Thoracic aorta (tissue), 2 donors: Measurements from ENCODE around the gene PODN. TPM values are rescaled to one million over a fixed set of nuclear protein-coding genes. Genes with fewer than 3 reads are reported as not detected.

Experiments used
- ATAC-seq: fragments of 150-250 bp; one replicate; pipeline ENCODE4 v1.8.0; 2017; ENCODE audit warnings: low read depth; ENCODE audit not compliant: insufficient number of reproducible peaks, low FRiP score
- DNase-seq: peaks from one replicate; pipeline ENCODE4 v3.0.0-alpha.2; 2020; ENCODE audit warnings: low spot score
- H3K27ac ChIP-seq, 2 donors: fragments of 200-600 bp; sonication (generic); 1 replicate in 1 of 2; 2 replicates in 1 of 2; pipeline ENCODE4 v1.5.1; 2016; ENCODE audit warnings: mild to moderate bottlenecking in 2 of 2, moderate library complexity in 2 of 2
- H3K27me3 ChIP-seq: fragments of 200-600 bp; sonication (generic); replicated peaks from 2 replicates; pipeline ENCODE4 v1.6.0; 2016; ENCODE audit warnings: mild to moderate bottlenecking; ENCODE audit not compliant: insufficient read depth
- H3K36me3 ChIP-seq: fragments of 200-600 bp; sonication (generic); one replicate; pipeline ENCODE4 v1.5.1; 2016
- H3K4me1 ChIP-seq, 2 donors: fragments of 200-600 bp; sonication (generic); 1 replicate in 1 of 2; 2 replicates in 1 of 2; pipeline versions ENCODE4 v1.5.1 to v1.6.0; 2016; ENCODE audit warnings: low read depth in 2 of 2, mild to moderate bottlenecking in 1 of 2; ENCODE audit not compliant: control insufficient read depth in 1 of 2
- H3K4me3 ChIP-seq: fragments of 200-600 bp; sonication (generic); 2 replicates; pipeline ENCODE4 v1.5.1; 2016; ENCODE audit warnings: mild to moderate bottlenecking
- H3K9me3 ChIP-seq: fragments of 200-600 bp; sonication (generic); 2 replicates; pipeline ENCODE4 v1.5.1; 2016
- total RNA-seq, 2 donors: library from RNA; depleted of rRNA; stranded (reverse); fragments of >200 nt; gene quantifications; one replicate each; pipeline versions ENCODE4 v1.1.0 to v1.2.3, GENCODE V29; 2016
- TF ChIP-seq, protein P1 (sequence below): fragments of 200-600 bp; sonication (generic); IDR thresholded peaks from one replicate; pipeline ENCODE4 v1.5.1; 2019; ENCODE audit warnings: antibody characterized with exemption

Gene PODN
- total RNA-seq, 2 donors from 2014 or later: 119 to 152 TPM

DNA sequence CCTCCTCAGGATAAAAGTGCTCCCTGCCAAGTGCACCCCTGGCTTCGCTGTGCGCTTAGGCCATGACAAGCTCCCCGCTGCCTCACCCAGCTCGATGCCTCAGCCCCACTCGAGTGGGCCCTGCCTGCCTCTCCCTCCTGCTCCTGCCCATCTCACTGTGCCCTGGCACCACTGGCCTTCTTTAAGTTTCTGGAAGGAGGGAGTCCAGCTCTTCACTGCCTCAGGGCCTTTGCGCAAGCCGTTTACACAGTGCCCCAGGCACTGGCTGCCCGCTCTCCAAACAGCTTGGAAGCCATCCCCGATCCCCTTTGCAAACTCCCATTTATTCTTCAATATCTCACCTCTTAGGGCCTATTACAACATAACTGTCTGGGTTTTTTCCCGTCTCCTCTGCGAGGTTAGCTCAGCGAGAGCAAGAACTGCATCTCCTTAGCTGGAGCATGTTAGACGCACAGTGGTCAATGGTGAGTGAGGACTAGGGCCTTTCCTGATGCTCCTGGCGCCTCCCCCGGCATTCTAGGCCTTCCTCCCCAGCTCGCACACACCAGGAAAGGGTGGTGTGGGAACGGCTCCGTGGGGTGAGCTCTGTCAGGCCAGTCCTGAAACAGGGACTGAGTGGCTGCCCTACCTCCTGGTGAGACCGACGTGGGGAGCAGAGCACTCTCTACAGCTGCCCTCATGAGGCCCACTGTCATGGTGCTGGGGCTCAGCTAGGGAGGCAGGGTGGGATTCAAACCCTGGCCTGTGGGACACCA is 31.9 kb downstream of the PODN start:
- Histone ChIP-seq H3K4me1 (peaks cover 0 to 13% of the 10 kb centered on the region in 2 donors), H3K36me3 (no peaks in the 10 kb centered on the region), H3K27me3 (no peaks in the 10 kb centered on the region), H3K4me3 (no peak overlapping the region), H3K27ac (no peak overlapping the region), H3K9me3 (no peaks in the 10 kb centered on the region)
- no peak for DNase-seq
- no peak for ATAC-seq
- TF ChIP-seq, protein P1, sequence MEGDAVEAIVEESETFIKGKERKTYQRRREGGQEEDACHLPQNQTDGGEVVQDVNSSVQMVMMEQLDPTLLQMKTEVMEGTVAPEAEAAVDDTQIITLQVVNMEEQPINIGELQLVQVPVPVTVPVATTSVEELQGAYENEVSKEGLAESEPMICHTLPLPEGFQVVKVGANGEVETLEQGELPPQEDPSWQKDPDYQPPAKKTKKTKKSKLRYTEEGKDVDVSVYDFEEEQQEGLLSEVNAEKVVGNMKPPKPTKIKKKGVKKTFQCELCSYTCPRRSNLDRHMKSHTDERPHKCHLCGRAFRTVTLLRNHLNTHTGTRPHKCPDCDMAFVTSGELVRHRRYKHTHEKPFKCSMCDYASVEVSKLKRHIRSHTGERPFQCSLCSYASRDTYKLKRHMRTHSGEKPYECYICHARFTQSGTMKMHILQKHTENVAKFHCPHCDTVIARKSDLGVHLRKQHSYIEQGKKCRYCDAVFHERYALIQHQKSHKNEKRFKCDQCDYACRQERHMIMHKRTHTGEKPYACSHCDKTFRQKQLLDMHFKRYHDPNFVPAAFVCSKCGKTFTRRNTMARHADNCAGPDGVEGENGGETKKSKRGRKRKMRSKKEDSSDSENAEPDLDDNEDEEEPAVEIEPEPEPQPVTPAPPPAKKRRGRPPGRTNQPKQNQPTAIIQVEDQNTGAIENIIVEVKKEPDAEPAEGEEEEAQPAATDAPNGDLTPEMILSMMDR: no peak

DNA sequence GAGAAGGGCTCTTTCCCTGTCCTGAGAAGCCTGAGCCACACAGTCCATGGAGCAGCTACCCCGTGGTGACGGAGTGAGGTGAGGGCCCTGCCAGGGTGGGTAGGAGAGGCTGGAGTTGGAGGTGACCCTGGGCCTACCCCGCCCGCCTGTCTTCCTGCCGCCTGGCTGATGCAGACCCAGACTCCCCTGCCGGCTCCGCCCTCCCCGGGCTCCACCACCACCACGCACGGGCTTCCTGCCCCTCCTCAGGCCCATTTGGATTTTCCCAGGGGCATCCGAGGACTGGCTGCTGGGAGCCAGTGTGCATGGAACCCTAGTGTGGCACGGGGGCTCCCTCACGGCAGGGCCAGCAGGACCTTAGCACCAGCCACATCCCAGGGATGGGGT is 32.5 kb downstream of the PODN start:
- no peak overlapping the region for H3K27ac ChIP-seq
- ATAC-seq: no peak

DNA sequence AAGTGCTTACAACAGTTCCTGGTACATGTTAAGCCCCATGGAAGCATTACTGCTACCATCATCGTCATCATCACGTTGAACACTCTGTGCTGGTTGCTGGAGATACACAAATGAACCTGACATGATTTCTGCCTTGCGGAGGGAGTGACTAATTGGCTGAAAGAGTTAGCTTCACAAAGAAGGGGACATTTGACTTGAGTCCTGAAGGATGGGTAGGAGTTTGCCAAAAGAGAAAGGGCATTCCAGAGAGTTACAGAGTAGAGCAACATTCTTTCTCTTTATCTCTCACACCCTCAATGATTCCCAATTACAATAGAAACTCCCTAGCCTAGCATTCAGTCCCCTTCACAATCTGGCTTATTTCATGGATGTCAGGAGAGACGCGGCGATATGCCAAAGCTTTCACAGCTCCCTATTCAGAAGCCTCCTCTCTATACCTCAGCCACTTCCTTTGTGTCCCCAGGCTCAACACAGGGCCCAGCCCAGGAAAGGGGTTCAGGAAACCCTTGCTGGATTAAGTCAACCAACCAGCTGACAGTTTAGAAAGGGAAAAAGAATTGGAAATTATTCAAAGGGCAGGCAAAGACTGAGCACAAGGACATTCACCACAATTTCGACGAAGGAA is 42.4 kb downstream of the PODN start:
- no peak for DNase-seq
- no peak overlapping the region for H3K4me3 ChIP-seq

More for the DNA sequence above, 32.5 kb downstream of the PODN start:
- Histone ChIP-seq H3K4me1 (peaks cover 0 to 13% of the 10 kb centered on the region in 2 donors), H3K9me3 (no peaks in the 10 kb centered on the region), H3K36me3 (no peaks in the 10 kb centered on the region), H3K27me3 (no peaks in the 10 kb centered on the region), H3K4me3 (no peak overlapping the region)
- TF ChIP-seq, protein P1: no peak
- no peak for DNase-seq

DNA sequence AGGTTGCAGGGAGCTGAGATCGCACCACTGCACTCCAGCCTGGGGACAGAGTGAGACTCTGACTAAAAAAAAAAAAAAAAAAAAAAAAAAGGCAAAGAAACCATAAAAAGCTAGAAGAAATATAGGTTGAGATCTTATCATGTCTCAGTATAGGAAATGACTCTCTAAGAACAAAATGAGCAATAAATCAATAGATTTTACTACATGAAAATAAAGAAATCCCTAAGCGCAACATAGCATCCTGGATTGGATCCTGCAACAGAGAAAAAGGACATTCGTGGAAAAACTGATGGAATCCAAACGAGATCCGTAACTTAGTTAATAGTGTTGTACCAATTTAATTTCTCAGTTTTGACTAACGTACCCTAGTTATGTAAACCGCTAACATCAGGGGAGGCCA is 45.1 kb downstream of the PODN start:
- Histone ChIP-seq H3K36me3 (no peaks in the 10 kb centered on the region), H3K4me3 (no peak overlapping the region), H3K4me1 (peaks cover 19 to 30% of the 10 kb centered on the region in 2 donors), H3K27me3 (no peaks in the 10 kb centered on the region), H3K27ac (no peak overlapping the region), H3K9me3 (peaks cover 2% of the 10 kb centered on the region)
- no peak for DNase-seq
- no peak for ATAC-seq
- TF ChIP-seq, protein P1: no peak

More for the DNA sequence above, 42.4 kb downstream of the PODN start:
- no peak for ATAC-seq
- no peaks in the 10 kb centered on the region for H3K9me3 ChIP-seq
- no peaks in the 10 kb centered on the region for H3K36me3 ChIP-seq
- H3K27me3 ChIP-seq: no peaks in the 10 kb centered on the region
- H3K27ac ChIP-seq: no peak overlapping the region
- TF ChIP-seq, protein P1: no peak
- H3K4me1 ChIP-seq: peaks cover 8 to 10% of the 10 kb centered on the region in 2 donors

DNA sequence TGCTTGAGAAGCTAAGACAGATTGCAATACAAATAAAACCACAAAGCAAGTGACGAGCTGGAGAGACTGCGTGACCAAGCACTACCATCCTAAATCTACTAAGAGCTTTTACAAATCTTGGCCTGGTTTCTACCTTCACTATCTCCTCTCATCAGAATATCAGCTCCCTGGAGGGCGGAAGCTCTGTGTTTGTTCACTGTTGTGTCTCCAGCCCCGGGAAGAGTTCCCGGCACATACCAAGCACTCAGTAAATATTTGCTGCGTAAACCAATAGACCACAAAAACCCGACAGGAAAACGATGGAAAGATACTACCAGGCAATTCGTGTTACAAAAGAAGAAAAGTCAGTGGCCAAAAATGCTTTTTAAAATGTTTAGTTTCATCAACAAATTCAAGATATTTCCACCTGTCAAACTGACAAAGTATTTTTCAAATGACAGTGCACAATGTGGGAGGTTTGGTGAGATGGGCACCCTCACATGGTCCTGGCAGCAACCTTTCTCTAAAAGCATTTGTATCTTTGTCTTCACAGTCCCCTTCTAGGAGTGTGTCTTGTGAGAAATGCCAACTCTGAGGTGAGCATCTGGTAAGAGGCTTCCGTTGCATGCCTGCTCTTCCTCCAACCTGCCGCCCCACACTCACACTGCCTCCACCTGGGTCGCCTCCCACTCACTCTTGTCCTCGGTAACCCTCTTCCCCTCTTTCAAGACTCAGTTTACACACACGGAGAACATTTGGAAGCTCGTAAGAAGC is 45.7 kb downstream of the PODN start:
- Histone ChIP-seq H3K27ac (no peak overlapping the region), H3K4me1 (peaks cover 21 to 33% of the 10 kb centered on the region in 2 donors), H3K27me3 (no peaks in the 10 kb centered on the region), H3K36me3 (no peaks in the 10 kb centered on the region), H3K9me3 (peaks cover 5% of the 10 kb centered on the region), H3K4me3 (no peak overlapping the region)
- ATAC-seq (no peak), DNase-seq (no peak)
- TF ChIP-seq, protein P1: no peak
